ENCODE data around the gene KLRF1. TPM values are rescaled to one million over a fixed set of nuclear protein-coding genes. Genes with fewer than 3 reads are reported as not detected.

The KLRF1 gene
- total RNA-seq, 1 donor from 2014 or later: not detected

GRCh38 chr12:9786726-9787717, 40.3 kb upstream of the KLRF1 start:
- Histone ChIP-seq H3K9me3 (ENCODE audit: insufficient read depth, low read depth, low read length) (no peaks in the 10 kb centered on the region), H3K4me1 (ENCODE audit: insufficient read depth, low read length) (peaks cover 6% of the 10 kb centered on the region), H3K4me2 (ENCODE audit: low read length) (peak overlapping the region; percentile 69), H2AFZ (ENCODE audit: low read depth, low read length) (peak overlapping the region; percentile 11), H3K79me2 (ENCODE audit: insufficient read depth, low read length) (no peaks in the 10 kb centered on the region), H4K20me1 (ENCODE audit: insufficient read depth, low read length) (no peaks in the 10 kb centered on the region), H3K36me3 (ENCODE audit: insufficient read depth, low read length) (no peaks in the 10 kb centered on the region), H3K4me3 (ENCODE audit: insufficient read depth, low read depth, low read length) (peak overlapping the region; percentile 31), H3K27me3 (ENCODE audit: insufficient read depth, low read length) (no peaks in the 10 kb centered on the region), H3K27ac (ENCODE audit: low read depth, low read length) (no peak overlapping the region), H3K9ac (ENCODE audit: low read length) (no peak overlapping the region)
- Mint-ChIP-seq H3K27ac (ENCODE audit: unreplicated experiment) (no peak overlapping the region), H3K27me3 (ENCODE audit: low read depth, unreplicated experiment) (no peaks in the 10 kb centered on the region), H3K4me1 (ENCODE audit: low read depth, unreplicated experiment) (peaks cover 4% of the 10 kb centered on the region), H3K4me3 (ENCODE audit: unreplicated experiment) (no peak overlapping the region), H3K9me3 (ENCODE audit: unreplicated experiment) (no peaks in the 10 kb centered on the region), H3K36me3 (ENCODE audit: low read depth, unreplicated experiment) (no peaks in the 10 kb centered on the region)
- DNase-seq (ENCODE audit: low read depth) (peak; percentile 61), FAIRE-seq (no peak)
- TF ChIP-seq EZH2 (IDR thresholded peaks at IDR 0.05; ENCODE audit: insufficient read depth, low read length): no peak
- TF ChIP-seq, protein P1, sequence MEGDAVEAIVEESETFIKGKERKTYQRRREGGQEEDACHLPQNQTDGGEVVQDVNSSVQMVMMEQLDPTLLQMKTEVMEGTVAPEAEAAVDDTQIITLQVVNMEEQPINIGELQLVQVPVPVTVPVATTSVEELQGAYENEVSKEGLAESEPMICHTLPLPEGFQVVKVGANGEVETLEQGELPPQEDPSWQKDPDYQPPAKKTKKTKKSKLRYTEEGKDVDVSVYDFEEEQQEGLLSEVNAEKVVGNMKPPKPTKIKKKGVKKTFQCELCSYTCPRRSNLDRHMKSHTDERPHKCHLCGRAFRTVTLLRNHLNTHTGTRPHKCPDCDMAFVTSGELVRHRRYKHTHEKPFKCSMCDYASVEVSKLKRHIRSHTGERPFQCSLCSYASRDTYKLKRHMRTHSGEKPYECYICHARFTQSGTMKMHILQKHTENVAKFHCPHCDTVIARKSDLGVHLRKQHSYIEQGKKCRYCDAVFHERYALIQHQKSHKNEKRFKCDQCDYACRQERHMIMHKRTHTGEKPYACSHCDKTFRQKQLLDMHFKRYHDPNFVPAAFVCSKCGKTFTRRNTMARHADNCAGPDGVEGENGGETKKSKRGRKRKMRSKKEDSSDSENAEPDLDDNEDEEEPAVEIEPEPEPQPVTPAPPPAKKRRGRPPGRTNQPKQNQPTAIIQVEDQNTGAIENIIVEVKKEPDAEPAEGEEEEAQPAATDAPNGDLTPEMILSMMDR (IDR thresholded peaks at IDR 0.05; ENCODE audit: insufficient read depth, low read depth, low read length): no peak

DNA sequence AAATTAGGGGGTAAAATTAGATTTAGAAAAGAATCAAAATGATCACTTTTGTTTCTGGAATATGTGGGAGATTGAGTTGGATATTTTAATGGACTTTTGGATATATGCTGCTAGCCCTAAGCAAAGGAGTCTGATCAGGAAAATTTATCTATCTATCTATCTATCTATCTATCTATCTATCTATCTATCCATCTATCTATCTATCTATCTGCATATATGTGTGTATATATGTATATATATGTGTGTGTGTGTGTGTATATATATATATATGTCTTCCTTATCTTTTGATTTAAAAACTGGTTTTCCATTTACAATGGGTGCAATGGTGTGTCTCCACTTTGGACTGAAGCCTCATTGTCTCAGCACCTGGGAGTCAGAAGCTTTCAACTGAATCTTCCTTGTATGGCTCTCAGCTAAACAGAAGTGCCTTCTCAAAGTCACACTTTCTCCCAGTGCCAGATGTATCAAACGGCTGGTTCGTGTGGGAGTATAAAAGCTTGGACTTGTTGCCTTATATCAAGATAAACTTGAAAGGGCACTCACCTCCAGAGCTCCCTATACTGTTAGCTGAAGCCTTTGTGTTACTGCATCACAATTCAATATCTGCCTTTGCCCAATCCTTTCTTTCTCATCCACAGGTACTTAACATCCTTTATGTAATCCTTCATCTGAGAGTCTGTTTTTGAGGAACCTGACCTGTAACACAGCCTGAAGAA, 34.9 kb upstream of the KLRF1 start:
- no peaks in the 10 kb centered on the region for H3K9me3 Mint-ChIP-seq (ENCODE audit: unreplicated experiment)
- no peaks in the 10 kb centered on the region for H3K36me3 Mint-ChIP-seq (ENCODE audit: low read depth, unreplicated experiment)
- no peaks in the 10 kb centered on the region for H3K36me3 ChIP-seq (ENCODE audit: insufficient read depth, low read length)
- no peak overlapping the region for H3K4me3 Mint-ChIP-seq (ENCODE audit: unreplicated experiment)
- no peak overlapping the region for H3K27ac Mint-ChIP-seq (ENCODE audit: unreplicated experiment)
- no peaks in the 10 kb centered on the region for H3K9me3 ChIP-seq (ENCODE audit: insufficient read depth, low read depth, low read length)
- TF ChIP-seq, protein P1 (IDR thresholded peaks at IDR 0.05; ENCODE audit: insufficient read depth, low read depth, low read length): no peak
- TF ChIP-seq EZH2 (IDR thresholded peaks at IDR 0.05; ENCODE audit: insufficient read depth, low read length): no peak
- no peaks in the 10 kb centered on the region for H3K27me3 Mint-ChIP-seq (ENCODE audit: low read depth, unreplicated experiment)
- H3K27ac ChIP-seq (ENCODE audit: low read depth, low read length): peak overlapping the region; percentile 48
- no peaks in the 10 kb centered on the region for H3K27me3 ChIP-seq (ENCODE audit: insufficient read depth, low read length)
- H3K4me1 Mint-ChIP-seq (ENCODE audit: low read depth, unreplicated experiment): peaks cover 15% of the 10 kb centered on the region
- FAIRE-seq (no peak), DNase-seq (ENCODE audit: low read depth) (no peak)
- H3K4me1 ChIP-seq (ENCODE audit: insufficient read depth, low read length): peaks cover 12% of the 10 kb centered on the region
- H3K79me2 ChIP-seq (ENCODE audit: insufficient read depth, low read length): no peaks in the 10 kb centered on the region
- H3K4me3 ChIP-seq (ENCODE audit: insufficient read depth, low read depth, low read length): no peak overlapping the region
- no peak overlapping the region for H3K9ac ChIP-seq (ENCODE audit: low read length)
- no peaks in the 10 kb centered on the region for H4K20me1 ChIP-seq (ENCODE audit: insufficient read depth, low read length)
- no peak overlapping the region for H2AFZ ChIP-seq (ENCODE audit: low read depth, low read length)
- peak overlapping the region; percentile 66 for H3K4me2 ChIP-seq (ENCODE audit: low read length)
